NT2/D1 (cell line): ENCODE measurements around the gene ZBTB45.
"Not testable (repeated sequence)": the region's sequence is repeated elsewhere in the genome, so short reads cannot be mapped to it uniquely, and the experiment has no call there.

ENCODE experiments used
- DNase-seq: peaks from one replicate; pipeline ENCODE4 v3.0.0-alpha.2; 2011; ENCODE audit warnings: low read depth, low spot score
- H3K27me3 ChIP-seq: 2 replicates; pipeline ENCODE4 v1.6.0; 2011; ENCODE audit warnings: mild to moderate bottlenecking; ENCODE audit not compliant: insufficient read length, insufficient read depth
- H3K36me3 ChIP-seq: 2 replicates; pipeline ENCODE4 v1.6.1; 2011; ENCODE audit warnings: mild to moderate bottlenecking, low read length, mixed read lengths; ENCODE audit not compliant: insufficient read depth, insufficient read length
- H3K4me1 ChIP-seq: 2 replicates; pipeline ENCODE4 v1.5.1; 2011; ENCODE audit not compliant: insufficient read depth, insufficient read length
- H3K4me3 ChIP-seq: 2 replicates; pipeline ENCODE4 v1.5.1; 2011; ENCODE audit warnings: low read depth; ENCODE audit not compliant: insufficient read length
- H3K9ac ChIP-seq: 2 replicates; pipeline ENCODE4 v1.6.0; 2011; ENCODE audit warnings: low read depth; ENCODE audit not compliant: insufficient read length
- H3K9me3 ChIP-seq: 2 replicates; pipeline ENCODE4 v1.5.1; 2011; ENCODE audit warnings: mild to moderate bottlenecking, low read length; ENCODE audit not compliant: insufficient read depth
- SUZ12 ChIP-seq: IDR thresholded peaks from 2 replicates; pipeline ENCODE4 v1.6.1; 2011; ENCODE audit not compliant: insufficient read length, insufficient read depth; ENCODE audit errors: extremely low read depth
- YY1 ChIP-seq: IDR thresholded peaks from 2 replicates; pipeline ENCODE4 v1.6.1; 2011; ENCODE audit not compliant: insufficient read length, insufficient read depth
- ZNF274 ChIP-seq: IDR thresholded peaks from 2 replicates; pipeline ENCODE4 v1.6.1; 2011; ENCODE audit warnings: mild to moderate bottlenecking, low read depth, low read length

Gene ZBTB45

DNA sequence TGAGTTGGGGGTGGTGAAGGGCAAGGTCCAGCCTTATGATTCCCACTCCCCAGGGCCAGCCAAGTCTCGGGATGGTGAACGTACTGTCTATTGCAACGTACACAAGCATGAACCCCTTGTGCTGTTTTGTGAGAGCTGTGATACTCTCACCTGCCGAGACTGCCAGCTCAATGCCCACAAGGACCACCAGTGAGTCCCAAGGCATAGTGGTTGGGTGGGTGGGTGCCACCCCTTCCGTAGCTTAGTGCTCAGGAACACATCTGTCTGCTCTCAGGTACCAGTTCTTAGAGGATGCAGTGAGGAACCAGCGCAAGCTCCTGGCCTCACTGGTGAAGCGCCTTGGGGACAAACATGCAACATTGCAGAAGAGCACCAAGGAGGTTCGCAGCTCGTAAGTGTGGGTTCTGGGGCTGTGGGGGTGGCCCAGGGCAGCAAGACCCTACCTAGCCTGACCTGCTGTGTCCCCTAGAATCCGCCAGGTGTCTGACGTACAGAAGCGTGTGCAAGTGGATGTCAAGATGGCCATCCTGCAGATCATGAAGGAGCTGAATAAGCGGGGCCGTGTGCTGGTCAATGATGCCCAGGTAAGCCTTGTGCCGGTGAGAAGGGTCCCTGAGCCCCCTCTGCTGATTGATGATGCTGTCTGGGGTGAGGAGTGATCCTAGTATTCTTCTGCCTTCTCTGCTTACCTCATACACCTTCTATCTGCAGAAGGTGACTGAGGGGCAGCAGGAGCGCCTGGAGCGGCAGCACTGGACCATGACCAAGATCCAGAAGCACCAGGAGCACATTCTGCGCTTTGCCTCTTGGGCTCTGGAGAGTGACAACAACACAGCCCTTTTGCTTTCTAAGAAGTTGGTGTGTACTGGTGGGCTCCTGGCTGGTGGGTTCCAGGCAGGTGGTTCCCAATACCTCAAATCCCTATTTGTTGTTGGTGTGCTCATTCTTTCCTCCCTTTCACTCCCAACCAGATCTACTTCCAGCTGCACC lies 28.0 kb upstream of the ZBTB45 start:
- Histone ChIP-seq H3K9ac (no peak overlapping the region), H3K4me3 (no peak overlapping the region)

GRCh38 chr19:58546019-58546530 lies 26.5 kb upstream of the ZBTB45 start:
- peak overlapping the region; percentile 80 for H3K9ac ChIP-seq
- TF ChIP-seq SUZ12: no peak
- no peak for TF ChIP-seq ZNF274
- TF ChIP-seq YY1: no peak
- H3K27me3 ChIP-seq: peaks cover 12% of the 10 kb centered on the region
- peaks cover 2% of the 10 kb centered on the region for H3K4me1 ChIP-seq
- DNase-seq: no peak
- peaks cover 59% of the 10 kb centered on the region for H3K36me3 ChIP-seq
- peak overlapping the region; percentile 68 for H3K4me3 ChIP-seq
- H3K9me3 ChIP-seq: no peaks in the 10 kb centered on the region

More for the DNA sequence above, 28.0 kb upstream of the ZBTB45 start:
- H3K36me3 ChIP-seq: peaks cover 73% of the 10 kb centered on the region
- no peaks in the 10 kb centered on the region for H3K9me3 ChIP-seq
- peaks cover 2% of the 10 kb centered on the region for H3K27me3 ChIP-seq
- TF ChIP-seq YY1: no peak
- TF ChIP-seq ZNF274: 0 out of 2 replicates have a peak, but pooled peaks have one; percentile 5
- peaks cover 2% of the 10 kb centered on the region for H3K4me1 ChIP-seq
- DNase-seq: no peak

GRCh38 chr19:58545286-58546018 lies 25.8 kb upstream of the ZBTB45 start:
- no peaks in the 10 kb centered on the region for H3K9me3 ChIP-seq
- H3K4me1 ChIP-seq: peaks cover 2% of the 10 kb centered on the region
- H3K36me3 ChIP-seq: peaks cover 52% of the 10 kb centered on the region
- H3K4me3 ChIP-seq: peak overlapping the region; percentile 68
- H3K9ac ChIP-seq: peak overlapping the region; percentile 80
- TF ChIP-seq SUZ12: no peak
- no peak for TF ChIP-seq YY1
- TF ChIP-seq ZNF274: no peak
- DNase-seq: no peak
- H3K27me3 ChIP-seq: peaks cover 14% of the 10 kb centered on the region

GRCh38 chr19:58544591-58545285 lies 25.1 kb upstream of the ZBTB45 start:
- DNase-seq: no peak
- Histone ChIP-seq H3K36me3 (peaks cover 45% of the 10 kb centered on the region), H3K4me1 (peaks cover 2% of the 10 kb centered on the region), H3K27me3 (peaks cover 17% of the 10 kb centered on the region), H3K9me3 (no peaks in the 10 kb centered on the region), H3K9ac (peak overlapping the region; percentile 80), H3K4me3 (peak overlapping the region; percentile 68)
- no peak for TF ChIP-seq YY1
- TF ChIP-seq SUZ12: no peak
- no peak for TF ChIP-seq ZNF274

GRCh38 chr19:58543826-58544590 lies 24.4 kb upstream of the ZBTB45 start, which contains the start of gene TRIM28:
Gene TRIM28 (plus strand): TSS chr19:58544064. CDS start chr19:58544758, 694 bp downstream.
- Histone ChIP-seq H3K9me3 (no peaks in the 10 kb centered on the region), H3K4me3 (peak within 1 kb of the TSS; percentile 68), H3K27me3 (peaks cover 24% of the 10 kb centered on the region), H3K36me3 (peaks cover 38% of the 10 kb centered on the region), H3K9ac (peak within 1 kb of the TSS; percentile 80), H3K4me1 (peaks cover 2% of the 10 kb centered on the region)
- no peak for TF ChIP-seq ZNF274
- TF ChIP-seq YY1: no peak
- no peak for TF ChIP-seq SUZ12
- peak; percentile 75 for DNase-seq

DNA sequence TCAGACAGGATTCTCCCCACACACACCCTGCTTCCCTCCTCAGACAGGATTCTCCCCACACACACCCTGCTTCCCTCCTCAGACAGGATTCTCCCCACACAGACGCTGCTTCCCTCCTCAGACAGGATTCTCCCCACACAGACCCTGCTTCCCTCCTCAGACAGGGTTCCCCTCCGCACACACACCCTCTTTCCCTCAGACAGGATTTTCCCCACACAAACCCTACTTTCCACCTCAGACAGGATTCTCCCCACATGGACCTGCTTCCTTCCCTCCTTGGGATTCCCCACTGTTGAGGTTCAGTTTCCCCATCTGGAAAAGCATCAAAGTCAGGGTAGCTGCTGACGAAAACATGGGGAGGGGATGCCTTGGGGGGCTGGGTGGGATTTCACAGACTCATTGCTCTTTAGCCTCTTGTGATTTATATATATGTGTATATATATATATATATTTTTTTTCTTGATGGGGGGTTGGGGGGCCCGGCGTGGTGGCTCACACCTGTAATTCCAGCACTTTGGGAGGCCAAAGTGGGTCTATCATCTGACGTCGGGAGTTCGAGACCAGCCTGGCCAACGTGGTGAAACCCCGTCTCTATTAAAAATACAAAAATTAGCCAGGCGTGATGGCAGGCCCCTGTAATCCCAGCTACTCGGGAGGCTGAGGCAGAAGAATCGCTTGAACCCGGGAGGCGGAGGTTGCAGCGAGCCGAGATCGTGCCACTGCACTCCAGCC lies 23.2 kb upstream of the ZBTB45 start:
- Histone ChIP-seq H3K36me3 (peaks cover 26% of the 10 kb centered on the region), H3K27me3 (peaks cover 26% of the 10 kb centered on the region)
- H3K4me1 ChIP-seq, DNase-seq, H3K9me3 ChIP-seq, H3K9ac ChIP-seq, H3K4me3 ChIP-seq: not testable (repeated sequence)

DNA sequence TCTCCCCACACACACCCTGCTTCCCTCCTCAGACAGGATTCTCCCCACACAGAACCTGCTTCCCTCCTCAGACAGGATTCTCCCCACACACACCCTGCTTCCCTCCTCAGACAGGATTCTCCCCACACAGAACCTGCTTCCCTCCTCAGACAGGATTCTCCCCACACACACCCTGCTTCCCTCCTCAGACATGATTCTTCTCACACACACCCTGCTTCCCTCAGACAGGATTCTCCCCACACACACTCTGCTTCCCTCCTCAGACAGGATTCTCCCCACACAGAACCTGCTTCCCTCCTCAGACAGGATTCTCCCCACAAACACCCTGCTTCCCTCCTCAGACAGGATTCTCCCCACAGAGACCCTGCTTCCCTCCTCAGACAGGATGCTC lies 19.6 kb upstream of the ZBTB45 start:
- not testable (repeated sequence) for H3K4me3 ChIP-seq, DNase-seq, H3K4me1 ChIP-seq, H3K9ac ChIP-seq, H3K9me3 ChIP-seq, H3K36me3 ChIP-seq
- peaks cover 26% of the 10 kb centered on the region for H3K27me3 ChIP-seq
